Stimulated activated naive CD8-positive, alpha-beta T cell treated with anti-CD3 and anti-CD28 coated beads, Interleukin-15, amount 100 ng/mL, for 72 hours (primary cell): ENCODE results near the gene GSTM2.

ENCODE experiments used
- ATAC-seq: fragments of 150-1000 bp; cut with Tn5 transposase; 2 replicates; pipeline ENCODE4 v1.10.0; 2021; ENCODE audit warnings: mild to moderate bottlenecking, moderate library complexity
- DNase-seq, 2 donors: peaks; one replicate each; pipeline ENCODE4 v3.0.0; 2021 to 2022
- H3K27ac Mint-ChIP-seq, 2 donors: one replicate each; pipeline ENCODE4 v1.8.0; 2022; ENCODE audit warnings: mild to moderate bottlenecking in 2 of 2, mixed read lengths in 2 of 2, moderate library complexity in 2 of 2
- H3K27me3 Mint-ChIP-seq: one replicate; pipeline ENCODE4 v1.8.0; 2022; ENCODE audit warnings: mixed read lengths
- H3K4me1 Mint-ChIP-seq: one replicate; pipeline ENCODE4 v1.8.0; 2022; ENCODE audit warnings: mild to moderate bottlenecking, mixed read lengths
- H3K4me3 Mint-ChIP-seq, 2 donors: one replicate each; pipeline ENCODE4 v1.8.0; 2022; ENCODE audit warnings: mild to moderate bottlenecking in 2 of 2, mixed read lengths in 2 of 2, moderate library complexity in 1 of 2
- H3K9me3 Mint-ChIP-seq, 2 donors: one replicate each; pipeline ENCODE4 v1.8.0; 2022; ENCODE audit warnings: mixed read lengths in 2 of 2

GSTM2 gene

DNA sequence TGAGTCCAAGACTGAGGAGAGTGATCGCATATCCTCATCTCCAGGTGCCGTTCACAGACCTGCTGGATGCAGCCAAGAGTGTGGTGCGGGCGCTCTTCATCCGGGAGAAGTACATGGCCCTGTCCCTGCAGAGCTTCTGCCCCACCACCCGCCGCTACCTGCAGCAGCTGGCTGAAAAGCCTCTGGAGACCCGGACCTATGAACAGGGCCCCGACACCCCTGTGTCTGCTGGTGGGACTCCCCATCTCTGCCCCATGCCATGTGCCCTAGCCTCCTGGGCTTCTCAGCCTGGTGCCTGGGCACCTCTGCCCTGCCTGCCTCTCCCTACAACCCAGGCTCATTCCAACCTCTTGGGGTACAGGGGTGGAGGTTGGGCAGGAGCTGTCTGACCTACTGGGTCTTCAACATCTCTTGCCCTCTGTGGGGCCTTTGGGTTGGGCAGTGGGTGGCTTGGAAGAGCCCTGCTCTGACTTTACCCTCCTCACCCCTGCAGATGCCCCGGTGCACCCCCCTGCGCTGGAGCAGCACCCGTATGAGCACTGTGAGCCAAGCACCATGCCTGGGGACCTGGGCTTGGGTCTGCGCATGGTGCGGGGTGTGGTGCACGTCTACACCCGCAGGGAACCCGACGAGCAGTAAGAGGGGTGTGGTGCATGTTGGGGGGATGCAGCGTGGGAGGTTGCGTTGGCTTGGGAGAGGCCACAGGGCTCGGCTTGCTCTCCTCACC is 41.0 kb upstream of the GSTM2 start:
- no peaks in the 10 kb centered on the region for H3K9me3 Mint-ChIP-seq
- H3K27me3 Mint-ChIP-seq: no peaks in the 10 kb centered on the region
- H3K4me1 Mint-ChIP-seq: peaks cover 39% of the 10 kb centered on the region
- no peak for ATAC-seq
- peak overlapping the region in 1 of 2 donors; percentile 31 for H3K27ac Mint-ChIP-seq
- no peak for DNase-seq
- H3K4me3 Mint-ChIP-seq: no peak overlapping the region

DNA sequence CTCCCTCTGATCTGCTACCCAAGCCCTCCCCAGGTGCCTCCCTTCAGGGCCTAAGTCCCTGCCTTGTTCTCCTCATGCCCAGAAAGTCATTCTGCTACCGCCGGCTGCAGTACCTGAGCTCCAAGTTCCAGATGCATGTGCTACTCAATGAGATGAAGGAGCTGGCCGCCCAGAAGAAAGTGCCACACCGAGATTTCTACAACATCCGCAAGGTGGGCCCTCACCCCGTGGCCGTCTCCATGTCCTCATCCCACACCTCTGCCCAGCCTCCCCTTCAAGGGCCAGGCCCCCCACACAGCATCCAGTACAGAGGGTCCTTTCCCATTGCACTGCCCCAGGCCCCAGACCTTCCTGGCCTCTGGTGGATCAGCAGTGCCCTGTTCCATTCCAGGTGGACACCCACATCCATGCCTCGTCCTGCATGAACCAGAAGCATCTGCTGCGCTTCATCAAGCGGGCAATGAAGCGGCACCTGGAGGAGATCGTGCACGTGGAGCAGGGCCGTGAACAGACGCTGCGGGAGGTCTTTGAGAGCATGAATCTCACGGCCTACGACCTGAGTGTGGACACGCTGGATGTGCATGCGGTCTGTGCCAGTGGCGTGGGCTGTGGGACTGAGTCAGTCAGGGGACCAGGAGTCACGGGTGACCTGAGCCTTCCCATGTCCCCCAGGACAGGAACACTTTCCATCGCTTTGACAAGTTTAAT is 40.0 kb upstream of the GSTM2 start:
- peaks cover 29% of the 10 kb centered on the region for H3K4me1 Mint-ChIP-seq
- DNase-seq: no peak
- no peak overlapping the region for H3K4me3 Mint-ChIP-seq
- ATAC-seq: no peak
- peak overlapping the region in 1 of 2 donors; percentile 1 for H3K27ac Mint-ChIP-seq
- no peaks in the 10 kb centered on the region for H3K27me3 Mint-ChIP-seq
- no peaks in the 10 kb centered on the region for H3K9me3 Mint-ChIP-seq

DNA sequence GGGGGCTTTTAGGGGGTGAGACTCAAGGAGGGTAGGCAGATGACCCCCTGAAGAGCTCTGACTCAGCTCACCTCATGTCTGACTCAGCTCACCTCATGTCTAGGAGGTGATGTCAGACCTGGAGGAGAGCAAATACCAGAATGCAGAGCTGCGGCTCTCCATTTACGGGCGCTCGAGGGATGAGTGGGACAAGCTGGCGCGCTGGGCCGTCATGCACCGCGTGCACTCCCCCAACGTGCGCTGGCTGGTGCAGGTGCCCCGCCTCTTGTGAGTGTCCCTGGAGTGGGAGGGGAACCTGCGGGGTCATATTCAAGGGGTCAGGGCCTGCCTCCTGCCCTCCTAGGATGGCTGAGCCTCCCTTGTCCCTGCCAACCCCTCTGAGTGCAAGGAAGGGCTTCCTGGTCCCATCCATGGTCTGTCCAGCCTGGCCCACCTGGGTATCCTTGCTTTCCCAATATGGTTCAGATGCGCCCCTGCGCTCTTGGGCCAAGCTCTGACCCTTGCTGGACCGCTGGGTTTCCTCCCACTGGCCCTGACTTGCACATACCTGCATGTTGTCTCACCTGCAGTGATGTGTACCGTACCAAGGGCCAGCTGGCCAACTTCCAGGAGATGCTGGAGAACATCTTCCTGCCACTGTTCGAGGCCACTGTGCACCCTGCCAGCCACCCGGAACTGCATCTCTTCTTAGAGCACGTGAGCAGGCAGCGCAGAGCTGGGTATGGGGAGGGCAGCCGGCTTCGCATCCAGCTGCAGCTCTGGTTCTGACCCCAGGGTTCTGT is 39.1 kb upstream of the GSTM2 start:
- Mint-ChIP-seq H3K27me3 (no peaks in the 10 kb centered on the region), H3K9me3 (no peaks in the 10 kb centered on the region)
- DNase-seq: no peak

DNA sequence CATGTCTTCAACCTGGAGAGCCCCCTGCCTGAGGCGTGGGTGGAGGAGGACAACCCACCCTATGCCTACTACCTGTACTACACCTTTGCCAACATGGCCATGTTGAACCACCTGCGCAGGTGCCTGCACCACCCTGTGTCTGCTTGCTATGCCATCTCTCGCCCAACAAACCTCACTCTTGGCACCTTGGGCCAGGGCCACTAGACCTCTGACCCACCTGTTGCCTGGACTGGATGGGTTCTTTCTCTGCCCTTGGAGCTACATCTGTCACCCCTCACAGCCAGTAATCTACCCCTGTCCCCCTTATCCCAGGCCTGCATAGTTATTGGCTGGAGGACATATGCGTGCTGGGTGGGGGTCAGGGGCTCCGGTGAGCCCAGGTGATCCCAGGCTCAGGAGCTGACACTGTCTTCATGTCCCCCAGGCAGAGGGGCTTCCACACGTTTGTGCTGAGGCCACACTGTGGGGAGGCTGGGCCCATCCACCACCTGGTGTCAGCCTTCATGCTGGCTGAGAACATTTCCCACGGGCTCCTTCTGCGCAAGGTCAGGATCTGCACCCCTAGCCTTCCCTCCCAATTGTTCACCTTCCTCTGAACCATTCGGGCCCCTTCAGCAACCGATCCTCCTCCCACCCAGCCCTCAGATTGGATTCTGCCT is 38.4 kb upstream of the GSTM2 start:
- Mint-ChIP-seq H3K9me3 (no peaks in the 10 kb centered on the region), H3K27me3 (no peaks in the 10 kb centered on the region), H3K4me3 (no peak overlapping the region), H3K4me1 (peaks cover 16% of the 10 kb centered on the region), H3K27ac (no peak overlapping the region)
- ATAC-seq: no peak
- DNase-seq: no peak

More for the DNA sequence above, 39.1 kb upstream of the GSTM2 start:
- Mint-ChIP-seq H3K4me3 (no peak overlapping the region), H3K4me1 (peaks cover 20% of the 10 kb centered on the region), H3K27ac (no peak overlapping the region)
- ATAC-seq: no peak

DNA sequence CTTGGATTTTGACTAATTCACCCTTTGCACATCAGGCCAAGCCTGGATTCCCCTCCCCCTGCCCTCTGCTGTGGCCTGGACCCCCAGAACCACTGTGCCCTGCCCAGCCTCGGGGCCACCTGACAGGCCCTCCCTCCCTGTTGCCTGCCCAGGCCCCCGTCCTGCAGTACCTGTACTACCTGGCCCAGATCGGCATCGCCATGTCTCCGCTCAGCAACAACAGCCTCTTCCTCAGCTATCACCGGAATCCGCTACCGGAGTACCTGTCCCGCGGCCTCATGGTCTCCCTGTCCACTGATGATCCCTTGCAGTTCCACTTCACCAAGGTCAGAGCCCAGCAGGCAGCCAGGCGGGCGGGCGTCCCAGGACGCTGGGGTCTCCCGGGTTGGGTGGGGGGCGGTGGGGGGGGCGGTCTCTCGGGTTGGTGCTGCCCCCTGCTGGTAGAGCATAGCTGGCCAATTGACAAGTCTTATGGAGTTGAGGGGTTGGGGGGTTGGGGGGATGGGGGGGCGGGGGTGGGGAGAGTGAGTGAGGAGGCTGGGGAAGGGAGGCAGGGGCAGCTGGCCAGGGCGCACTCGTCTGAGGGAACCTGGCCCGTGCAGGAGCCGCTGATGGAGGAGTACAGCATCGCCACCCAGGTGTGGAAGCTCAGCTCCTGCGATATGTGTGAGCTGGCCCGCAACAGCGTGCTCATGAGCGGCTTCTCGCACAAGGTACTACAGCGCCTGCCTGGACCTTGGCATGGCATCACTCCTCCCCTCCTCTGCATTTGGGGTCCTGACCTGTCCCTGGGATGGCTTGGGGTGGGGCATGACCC is 37.6 kb upstream of the GSTM2 start:
- no peak overlapping the region for H3K4me3 Mint-ChIP-seq
- peak; percentile 21 for ATAC-seq
- no peak overlapping the region for H3K27ac Mint-ChIP-seq
- H3K4me1 Mint-ChIP-seq: peaks cover 17% of the 10 kb centered on the region
- no peaks in the 10 kb centered on the region for H3K9me3 Mint-ChIP-seq
- no peak for DNase-seq
- no peaks in the 10 kb centered on the region for H3K27me3 Mint-ChIP-seq

DNA sequence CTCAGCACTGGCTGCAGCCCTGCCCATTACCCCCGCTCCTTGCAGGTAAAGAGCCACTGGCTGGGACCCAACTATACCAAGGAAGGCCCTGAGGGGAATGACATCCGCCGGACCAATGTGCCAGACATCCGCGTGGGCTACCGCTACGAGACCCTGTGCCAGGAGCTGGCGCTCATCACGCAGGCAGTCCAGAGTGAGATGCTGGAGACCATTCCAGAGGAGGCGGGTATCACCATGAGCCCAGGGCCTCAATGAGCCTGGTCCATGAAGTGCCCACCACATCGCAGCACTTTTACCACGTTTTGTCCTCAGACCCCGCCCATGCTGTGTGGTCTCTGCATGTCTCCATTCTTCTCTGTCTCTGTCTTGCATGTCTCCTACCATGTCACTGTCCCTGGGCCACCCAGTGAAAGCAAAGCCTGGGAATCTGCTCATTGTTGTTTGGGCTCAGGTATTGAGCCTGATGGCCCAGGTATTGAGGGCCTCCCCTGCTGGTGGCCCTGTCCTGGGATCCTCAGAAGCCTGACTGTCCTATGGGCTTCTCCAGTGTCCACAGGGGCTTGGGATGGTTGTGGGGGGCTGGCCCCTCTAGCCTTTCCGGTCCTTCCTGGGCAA is 36.9 kb upstream of the GSTM2 start:
- Mint-ChIP-seq H3K27me3 (no peaks in the 10 kb centered on the region), H3K9me3 (no peaks in the 10 kb centered on the region), H3K27ac (no peak overlapping the region), H3K4me3 (no peak overlapping the region), H3K4me1 (peaks cover 16% of the 10 kb centered on the region)
- DNase-seq (no peak), ATAC-seq (no peak)

DNA sequence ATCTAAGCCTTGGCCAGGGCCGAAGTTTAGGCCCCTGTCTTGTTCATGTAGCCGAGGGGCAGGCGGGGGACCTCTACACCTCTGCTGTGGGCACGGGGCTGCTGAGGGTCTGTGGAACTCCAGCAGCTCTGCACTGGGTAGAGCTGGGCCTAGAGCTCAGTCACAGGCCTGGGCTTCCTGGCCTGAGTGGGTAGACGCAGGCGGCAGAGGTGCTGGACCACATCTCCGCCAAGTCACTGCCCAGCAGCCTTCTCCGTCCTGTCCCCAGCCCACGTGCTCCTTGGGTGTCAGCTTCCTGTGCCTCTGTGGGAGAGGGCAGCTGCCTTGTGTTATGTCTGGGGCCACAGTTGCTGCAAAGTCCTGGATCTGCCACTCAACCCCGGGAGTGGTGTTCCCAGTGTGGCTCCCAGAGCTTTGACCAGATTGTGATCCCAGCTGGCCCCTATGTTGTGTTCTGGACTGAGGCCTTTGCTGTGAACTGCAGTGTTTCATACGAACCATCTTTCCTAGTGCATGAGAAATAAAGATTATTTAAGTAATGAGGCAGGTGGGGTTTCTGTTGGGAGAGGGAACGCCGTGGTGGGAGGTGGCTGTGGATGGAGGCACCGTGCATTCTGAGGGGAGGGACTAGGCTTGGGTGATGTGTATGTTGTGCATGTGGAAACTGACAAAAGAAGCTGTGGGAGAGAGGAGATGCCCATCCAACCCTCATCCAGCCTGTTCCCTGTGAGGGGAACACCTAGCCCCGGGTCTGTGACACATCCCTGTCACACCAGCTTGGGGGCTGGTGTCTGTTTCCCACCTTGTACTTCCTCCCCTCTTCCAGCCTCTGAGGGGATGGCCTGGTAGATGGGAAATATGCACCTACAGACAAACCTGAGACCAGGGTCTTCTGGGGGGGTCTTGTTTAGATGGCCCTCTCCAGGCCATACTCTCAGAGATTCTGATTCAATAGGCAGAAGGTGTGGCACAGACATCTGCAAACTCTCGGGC is 36.0 kb upstream of the GSTM2 start:
- no peak for ATAC-seq
- peaks cover 16% of the 10 kb centered on the region for H3K4me1 Mint-ChIP-seq
- H3K27ac Mint-ChIP-seq: peak overlapping the region in 1 of 2 donors; percentile 3
- no peak for DNase-seq
- H3K27me3 Mint-ChIP-seq: no peaks in the 10 kb centered on the region
- no peak overlapping the region for H3K4me3 Mint-ChIP-seq
- H3K9me3 Mint-ChIP-seq: no peaks in the 10 kb centered on the region

DNA sequence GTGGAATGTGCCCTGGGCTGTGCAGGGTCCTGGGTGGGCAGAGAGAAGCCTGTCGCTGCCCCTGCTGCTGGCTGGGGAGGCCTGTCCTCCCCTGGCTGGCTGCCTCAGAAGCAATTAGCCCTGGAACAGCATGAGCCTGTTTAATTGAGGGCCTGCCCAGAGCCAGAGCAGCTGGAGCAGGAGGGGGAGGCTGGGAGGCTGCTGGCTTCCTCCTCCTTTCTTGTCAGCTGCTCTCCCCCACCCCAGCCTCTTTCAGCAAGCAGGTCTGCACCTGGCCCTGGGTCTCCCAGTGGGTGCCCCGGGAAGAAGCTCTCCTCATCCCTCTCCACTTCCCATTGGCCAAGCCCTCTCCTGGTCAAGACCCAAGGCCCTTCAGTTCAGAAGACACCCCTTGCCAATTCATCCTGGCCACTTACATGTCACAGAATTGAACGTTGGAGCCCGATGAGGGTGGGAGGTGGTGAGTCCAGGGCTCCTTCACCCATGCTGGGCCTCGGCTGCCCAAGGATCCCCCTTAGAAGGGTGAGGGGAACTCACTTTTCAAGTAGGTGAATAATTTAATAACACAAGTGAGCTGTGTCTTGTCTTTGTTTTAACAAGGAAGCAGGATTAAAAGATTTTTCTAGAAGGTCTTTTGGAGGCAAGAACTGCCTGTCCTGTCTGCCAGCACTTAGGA is 35.0 kb upstream of the GSTM2 start:
- Mint-ChIP-seq H3K4me3 (no peak overlapping the region), H3K9me3 (no peaks in the 10 kb centered on the region), H3K4me1 (peaks cover 16% of the 10 kb centered on the region), H3K27ac (peak overlapping the region in 1 of 2 donors; percentile 12), H3K27me3 (no peaks in the 10 kb centered on the region)
- no peak for ATAC-seq
- DNase-seq: no peak

DNA sequence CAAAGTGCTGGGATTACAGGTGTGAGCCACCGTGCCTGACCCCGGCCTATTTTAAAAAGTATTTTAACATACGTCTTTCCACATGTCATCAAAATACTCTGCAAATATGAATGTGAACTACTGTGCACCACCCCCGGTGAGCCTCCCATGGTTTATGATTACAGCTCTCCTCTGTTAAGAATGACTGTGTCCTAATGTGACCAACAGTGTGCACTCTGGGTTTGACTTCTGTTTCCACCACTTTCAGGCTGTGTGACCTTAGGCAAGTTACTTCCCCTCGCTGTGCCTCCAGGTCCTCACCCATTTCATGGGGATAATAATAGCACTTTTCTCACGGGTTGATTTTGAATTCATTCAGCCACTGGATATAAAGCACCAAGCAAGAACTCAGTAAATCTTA is 33.6 kb upstream of the GSTM2 start:
- DNase-seq (no peak), ATAC-seq (peak; percentile 32)
- no peak overlapping the region for H3K27ac Mint-ChIP-seq
- H3K4me1 Mint-ChIP-seq: peaks cover 16% of the 10 kb centered on the region
- H3K27me3 Mint-ChIP-seq: no peaks in the 10 kb centered on the region
- H3K4me3 Mint-ChIP-seq: no peak overlapping the region
- no peaks in the 10 kb centered on the region for H3K9me3 Mint-ChIP-seq

DNA sequence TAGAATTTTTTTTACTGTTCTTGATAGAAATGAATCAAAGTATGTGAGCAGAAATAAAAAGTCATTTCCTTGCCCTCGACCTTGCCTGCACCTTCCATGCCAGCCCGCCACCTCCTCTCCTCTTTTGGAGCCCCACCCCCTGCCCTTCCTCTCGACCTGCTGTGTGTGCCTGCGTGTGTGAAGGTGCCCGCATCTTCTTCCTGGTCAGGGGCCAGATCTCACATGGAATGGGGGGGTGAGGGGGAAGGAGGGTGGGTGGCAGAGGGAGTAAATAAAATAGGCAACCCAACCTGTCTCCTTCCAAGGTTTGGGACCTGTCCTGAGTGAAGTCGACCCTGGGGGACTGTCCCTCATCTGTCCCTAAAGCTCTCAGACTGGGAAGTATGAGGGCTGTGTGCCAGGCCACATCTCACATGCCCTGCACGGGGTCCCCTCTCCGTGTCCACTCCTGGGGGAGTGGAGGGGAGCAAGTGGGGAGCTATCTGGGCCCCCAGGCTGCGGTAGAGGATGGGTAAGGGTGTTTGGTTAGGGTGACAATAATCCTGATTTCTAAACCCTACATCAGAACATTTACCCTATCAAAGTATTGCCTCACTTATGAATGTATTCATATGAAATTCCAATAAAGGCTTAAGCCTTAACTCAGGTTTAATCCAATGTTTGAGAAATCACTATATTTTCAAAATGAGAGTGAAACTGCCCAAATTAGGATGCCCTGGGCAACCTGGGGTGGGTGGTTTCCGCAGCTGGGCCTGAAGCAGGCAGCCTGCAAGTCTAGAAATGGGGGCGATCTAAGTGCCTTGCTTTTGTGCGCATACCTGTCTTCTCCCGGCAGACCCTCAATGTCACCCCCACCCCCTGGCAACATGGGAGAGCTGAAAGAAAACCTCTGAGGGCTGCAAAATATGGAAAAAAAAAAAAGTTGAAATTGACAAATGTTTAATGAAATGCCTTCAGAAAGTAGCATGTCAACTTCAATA is 32.8 kb upstream of the GSTM2 start:
- H3K27ac Mint-ChIP-seq: peak overlapping the region; percentile 40 to 50
- no peaks in the 10 kb centered on the region for H3K9me3 Mint-ChIP-seq

DNA sequence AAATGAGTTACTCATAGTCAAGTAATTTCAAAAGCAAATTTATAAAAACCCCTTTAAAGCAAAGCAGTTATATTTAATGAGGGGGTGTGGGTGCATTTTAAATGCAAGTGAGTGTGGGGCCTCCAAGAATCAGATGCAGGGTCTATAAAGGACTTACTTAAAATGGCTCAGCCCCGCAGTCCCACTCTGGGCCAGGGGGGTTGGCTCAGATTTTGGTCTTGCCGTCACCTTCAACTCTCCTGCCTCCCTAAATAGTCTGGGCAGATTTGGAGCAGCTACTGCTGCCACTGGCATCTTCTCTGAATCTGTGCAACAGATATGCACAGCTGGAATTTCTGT is 32.0 kb upstream of the GSTM2 start:
- no peak for DNase-seq
- Mint-ChIP-seq H3K4me1 (peaks cover 26% of the 10 kb centered on the region), H3K27me3 (peaks cover 6% of the 10 kb centered on the region), H3K27ac (no peak overlapping the region), H3K9me3 (no peaks in the 10 kb centered on the region), H3K4me3 (no peak overlapping the region)
- ATAC-seq: no peak

More for the DNA sequence above, 32.8 kb upstream of the GSTM2 start:
- Mint-ChIP-seq H3K4me1 (peaks cover 19% of the 10 kb centered on the region), H3K27me3 (peaks cover 3% of the 10 kb centered on the region), H3K4me3 (peak overlapping the region in 1 of 2 donors; percentile 14)
- DNase-seq: no peak
- ATAC-seq: no peak

DNA sequence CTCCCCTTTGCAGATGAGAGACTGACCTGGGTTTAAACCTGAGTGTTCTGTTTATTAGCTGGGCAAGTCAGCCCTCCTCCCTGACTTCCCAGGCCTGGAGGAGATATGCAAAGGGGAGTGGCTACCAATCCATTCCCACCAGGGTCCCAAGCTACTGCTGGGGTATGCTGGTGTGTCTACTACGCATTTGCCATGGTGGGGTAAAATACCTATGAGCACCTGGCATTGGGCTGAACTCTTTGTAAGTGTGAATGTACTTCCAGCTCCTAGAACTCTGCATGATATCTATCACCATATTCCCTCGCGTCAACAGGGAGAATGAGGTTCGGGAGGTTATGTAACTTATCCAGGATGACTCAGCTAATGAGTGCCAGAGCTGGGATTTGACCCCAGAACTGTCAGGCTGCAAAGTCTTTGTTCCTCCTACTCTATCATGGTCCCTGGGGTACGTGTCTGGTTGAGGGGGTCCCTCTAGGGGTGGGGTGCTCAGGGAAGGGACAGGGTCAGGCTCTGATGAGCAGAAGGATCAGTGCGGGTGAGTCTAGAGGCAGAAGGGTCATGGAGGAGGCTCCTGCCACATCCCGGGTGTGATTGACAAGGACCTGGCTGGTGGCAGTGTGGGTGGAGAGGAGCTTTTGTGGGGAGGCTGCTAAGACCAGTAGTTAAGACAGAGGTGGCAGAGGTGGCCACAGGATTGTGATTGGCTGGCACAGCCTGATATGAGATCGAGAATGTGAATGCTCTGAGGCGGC is 31.5 kb upstream of the GSTM2 start:
- H3K27me3 Mint-ChIP-seq: peaks cover 6% of the 10 kb centered on the region
- H3K4me3 Mint-ChIP-seq: no peak overlapping the region
- H3K9me3 Mint-ChIP-seq: no peaks in the 10 kb centered on the region
- no peak overlapping the region for H3K27ac Mint-ChIP-seq
- ATAC-seq (no peak), DNase-seq (no peak)
- H3K4me1 Mint-ChIP-seq: peaks cover 26% of the 10 kb centered on the region
